Stimulated activated CD4-positive, alpha-beta T cell treated with anti-CD3 and anti-CD28 coated beads, Interleukin-1b, Interleukin-23, amount 100 ng/mL, for 4 hours (primary cell): ENCODE data around the gene TEAD1.
"Not testable (repeated sequence)": the region's sequence is repeated elsewhere in the genome, so short reads cannot be mapped to it uniquely, and the experiment has no call there.

Source experiments
- DNase-seq, 2 donors: peaks; one replicate each; pipeline ENCODE4 v3.0.0-alpha.2; 2020; ENCODE audit warnings: low read depth in 2 of 2

Gene TEAD1

DNA sequence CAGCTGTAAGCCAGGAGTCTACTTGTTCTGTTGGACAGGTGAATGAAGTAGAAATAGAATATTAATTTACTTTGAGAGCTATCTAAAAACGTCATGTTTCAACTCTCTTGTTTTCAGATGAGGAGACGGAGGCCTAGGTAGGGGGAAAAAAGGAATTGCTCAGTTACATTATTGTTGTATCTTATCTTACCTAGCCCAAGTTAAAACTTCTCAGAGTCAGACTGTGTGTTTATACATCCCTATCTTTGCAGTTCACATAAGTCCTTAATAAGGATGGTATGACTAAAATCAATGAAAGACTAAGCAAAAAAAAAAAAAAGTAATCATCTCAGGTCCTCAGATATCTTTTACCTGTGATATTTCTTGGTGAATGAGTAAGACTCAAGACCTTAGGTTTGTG is 62.8 kb downstream of the TEAD1 start:
- DNase-seq: no peak

DNA sequence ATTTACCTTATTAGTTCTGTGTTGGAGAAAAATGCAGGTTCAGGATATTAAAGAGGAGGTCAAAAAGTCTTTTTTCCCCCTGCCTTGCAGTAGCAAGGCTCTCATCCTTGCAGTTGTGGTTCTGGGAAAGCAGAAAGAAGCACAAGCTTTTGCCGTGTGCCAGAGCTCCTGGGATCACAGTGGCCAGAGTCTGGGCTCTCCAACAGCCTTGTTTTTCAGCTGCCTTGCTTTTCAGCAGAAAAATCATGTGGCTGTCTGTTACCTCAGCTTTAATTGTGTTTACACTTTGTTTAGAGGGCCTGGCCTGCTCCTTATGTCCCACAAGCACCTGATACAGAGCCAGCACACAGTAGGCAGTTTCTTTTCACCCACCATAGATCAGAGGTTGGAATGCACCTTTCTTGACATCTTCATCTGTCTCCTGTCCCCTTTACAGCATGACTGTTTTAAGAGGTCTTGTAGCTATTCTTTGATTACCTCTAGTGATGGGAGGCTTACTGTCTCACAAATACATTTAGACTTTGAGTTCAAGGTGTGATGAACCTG is 67.5 kb downstream of the TEAD1 start:
- DNase-seq: no peak

DNA sequence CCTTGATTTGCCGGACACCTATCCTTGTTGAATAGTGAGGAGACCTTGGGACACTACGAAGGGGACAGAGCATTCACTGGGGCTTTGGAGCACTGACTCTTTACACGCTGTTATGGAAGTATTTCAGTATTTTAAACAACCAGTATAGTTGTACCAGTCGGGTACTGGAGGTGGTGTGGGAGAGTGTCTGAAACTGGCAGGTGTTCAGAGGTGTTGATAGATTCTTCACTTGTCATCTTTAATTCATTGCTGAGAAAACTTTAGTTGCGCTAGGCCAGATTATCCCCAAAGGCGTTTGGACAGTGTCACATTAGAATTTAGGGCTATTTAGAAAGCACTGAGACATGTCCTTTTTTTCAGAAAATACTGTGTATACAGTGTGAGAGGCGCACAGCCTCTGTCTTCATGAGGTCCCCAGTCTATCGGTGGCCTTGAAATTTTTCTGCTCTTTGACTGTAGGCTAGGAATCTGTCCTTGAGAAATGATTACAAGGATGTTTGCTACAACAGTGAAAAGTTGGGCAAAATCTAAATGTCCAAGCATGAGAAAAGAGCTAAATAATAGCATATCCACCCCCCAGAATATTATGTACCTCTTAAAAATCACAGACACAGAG is 69.7 kb downstream of the TEAD1 start:
- DNase-seq: no peak

DNA sequence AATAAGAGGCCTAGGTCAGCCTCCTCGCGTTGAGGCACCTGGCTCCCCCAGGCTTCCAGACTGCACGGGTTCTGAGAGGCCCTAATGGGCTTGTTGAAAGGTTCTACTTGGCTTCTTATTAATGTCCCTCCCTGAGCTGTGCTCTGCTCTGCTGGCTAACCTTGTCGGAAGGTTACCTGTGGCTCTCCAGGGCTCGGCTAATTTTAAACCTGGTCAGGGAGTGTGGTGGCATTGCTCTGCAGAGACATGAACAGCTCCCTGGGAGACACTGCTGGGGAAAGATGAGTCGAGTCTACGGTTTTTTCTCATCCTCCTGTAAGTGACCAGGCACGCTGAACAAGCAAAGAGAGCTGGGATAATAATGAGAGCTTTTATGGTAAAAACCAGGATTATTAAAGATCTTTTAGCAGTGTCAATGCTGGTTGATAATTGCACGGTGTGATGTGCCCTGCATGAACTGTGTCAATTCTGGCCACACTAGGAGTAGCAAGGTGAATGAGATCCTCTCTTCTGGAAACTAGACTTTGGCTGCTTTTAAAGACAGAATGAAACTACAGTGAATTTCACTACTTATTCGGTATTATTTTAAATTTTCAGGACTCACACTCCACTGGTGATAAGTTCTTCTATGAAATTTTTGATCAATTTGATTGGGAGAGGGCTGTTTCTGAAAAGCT is 70.7 kb downstream of the TEAD1 start:
- DNase-seq: no peak

DNA sequence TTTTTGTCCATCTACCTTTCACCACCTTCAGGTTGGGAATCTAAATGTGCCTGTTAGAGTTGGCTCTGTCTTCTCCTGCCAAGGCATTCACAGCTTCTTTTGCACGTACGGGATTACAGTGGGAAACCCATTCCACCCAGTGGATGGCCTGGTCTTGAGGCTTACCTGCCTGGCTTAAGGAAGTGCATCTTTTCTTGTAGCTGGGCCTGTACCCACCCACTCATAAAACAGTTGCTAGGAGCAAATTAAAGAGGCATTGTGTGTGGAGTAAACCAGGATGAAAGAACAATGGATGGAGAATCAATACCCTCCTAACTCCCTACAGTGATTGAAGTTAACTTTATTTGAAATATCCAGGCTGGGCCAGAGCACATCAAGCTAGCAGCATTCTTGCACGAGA is 71.6 kb downstream of the TEAD1 start:
- no peak for DNase-seq

DNA sequence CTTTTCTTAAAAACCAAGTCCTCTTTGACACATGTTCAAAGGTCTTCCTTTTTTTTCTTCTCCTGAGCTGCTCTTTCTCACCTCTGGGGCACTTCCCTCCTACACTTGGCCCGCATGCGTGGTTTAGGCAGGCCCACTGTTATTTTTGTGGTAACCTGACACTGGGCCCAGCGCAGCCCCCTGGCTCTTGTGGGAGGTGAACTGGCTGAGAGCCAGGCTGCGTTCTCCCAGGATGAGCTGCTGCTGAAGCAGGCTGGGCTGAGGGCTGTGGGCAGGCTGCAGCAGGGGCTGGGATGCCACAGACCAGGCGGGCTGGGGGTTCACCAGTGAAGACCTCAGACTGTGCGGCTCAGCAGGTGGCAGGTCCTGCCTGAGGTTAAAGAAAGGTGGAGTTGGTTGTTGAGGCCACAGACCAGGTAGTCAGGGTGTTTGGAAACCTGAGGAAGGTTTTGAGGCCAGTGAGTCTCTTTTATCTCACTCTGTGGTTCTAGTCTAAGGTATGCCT is 72.4 kb downstream of the TEAD1 start:
- no peak for DNase-seq

DNA sequence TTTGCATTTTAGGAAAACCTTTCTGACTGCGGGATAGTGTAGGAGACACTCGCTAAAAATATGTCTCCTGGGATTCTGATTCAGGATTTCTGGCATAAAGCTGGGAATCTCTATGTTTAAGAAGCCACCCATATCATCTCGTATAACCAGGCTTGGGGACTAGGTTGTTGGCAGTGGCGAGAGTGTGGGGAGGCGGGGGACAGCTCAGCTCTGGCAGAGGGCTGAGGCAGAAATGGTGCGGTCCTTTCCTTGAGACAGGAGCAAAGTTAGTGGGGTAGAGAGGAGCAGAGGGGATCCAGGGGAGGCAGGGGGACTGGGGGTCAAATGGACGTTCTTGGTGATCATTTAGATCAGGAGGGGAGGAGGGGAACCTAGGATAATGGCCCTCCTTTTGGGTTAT is 74.3 kb downstream of the TEAD1 start:
- no peak for DNase-seq

DNA sequence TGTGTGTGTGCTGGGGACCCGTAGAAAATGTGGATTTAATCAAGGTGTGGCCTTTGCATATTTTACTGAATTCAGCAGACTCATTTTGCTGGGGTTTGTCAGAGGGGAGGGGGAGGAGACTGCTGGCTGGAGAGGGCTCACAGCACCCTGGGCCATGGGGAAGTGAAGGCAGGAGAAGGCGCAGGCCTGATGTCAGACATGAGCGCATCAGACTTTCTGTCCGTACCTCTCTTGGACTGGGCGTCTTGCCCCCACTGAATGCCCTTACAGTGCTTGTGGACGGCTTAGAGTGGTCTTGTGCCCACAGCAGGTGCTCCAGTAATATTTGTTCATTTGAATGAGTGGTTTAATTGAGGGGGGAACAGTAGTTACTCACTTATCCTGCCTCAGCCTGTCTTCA is 75.2 kb downstream of the TEAD1 start:
- DNase-seq: no peak

DNA sequence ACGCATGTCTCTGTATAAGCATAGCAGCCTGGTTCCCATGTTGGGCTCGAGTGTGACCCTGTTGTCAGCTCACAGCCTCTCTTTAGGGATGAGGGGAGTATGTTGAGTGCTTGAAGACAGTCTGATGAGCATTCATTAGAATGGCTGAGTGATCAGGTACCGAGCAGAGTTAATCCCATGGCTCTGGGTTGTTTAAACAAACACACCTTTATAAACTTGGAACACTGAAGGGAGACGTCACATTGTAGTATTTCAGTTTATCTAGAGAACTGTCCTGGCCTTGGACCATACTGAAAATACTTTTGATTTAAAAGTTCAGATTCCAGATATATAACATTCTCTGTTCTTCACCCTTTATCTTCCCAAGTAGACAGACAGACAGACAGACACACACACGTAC is 76.0 kb downstream of the TEAD1 start:
- no peak for DNase-seq

DNA sequence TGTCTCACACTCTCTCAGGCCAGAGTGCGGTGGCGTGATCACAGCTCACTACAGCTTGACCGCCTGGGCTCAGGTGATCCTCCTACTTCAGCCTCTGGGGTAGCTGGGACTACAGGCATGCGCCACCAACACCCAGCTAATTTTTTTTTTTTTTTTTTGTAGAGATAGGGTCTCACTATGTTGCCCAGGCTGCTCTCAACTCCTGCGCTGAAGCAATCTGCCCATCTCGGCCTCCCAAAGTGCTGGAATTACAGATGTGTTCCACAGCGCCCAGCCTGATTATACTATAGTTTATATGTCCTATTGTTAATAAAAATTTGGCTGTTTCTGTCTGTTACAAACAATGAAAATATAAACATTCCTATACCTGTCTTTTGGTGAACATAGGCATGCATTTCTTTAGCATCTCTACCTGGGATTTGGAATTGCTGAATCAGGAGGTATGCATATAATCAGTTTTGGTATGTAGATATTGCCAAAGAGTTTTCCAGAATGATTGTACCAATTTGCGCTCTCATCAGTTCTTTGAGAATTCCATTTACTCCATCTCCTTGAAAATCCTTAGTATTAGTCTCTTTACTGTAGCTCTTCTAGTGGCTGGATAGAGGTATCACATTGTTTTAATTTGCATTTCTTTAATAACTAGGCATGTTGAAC is 78.8 kb downstream of the TEAD1 start:
- no peak for DNase-seq

DNA sequence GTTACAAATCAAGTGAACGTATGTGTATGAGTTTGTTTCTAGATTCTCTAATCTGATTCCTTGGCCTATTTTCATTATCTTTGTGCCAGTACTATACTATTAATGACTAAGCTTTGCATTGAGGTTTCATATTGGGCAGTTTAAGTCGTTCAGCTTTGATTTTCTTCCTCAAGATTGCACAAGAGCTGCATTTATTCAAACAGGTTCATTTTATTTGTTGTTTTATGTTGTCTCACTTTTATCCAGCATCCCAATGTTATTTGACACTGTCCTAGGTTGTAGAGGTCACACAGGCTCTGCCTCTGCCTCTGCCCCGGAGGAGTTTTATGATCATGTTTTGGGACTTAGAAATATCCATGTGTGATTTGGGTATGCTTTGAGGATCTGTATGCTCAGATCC is 79.8 kb downstream of the TEAD1 start:
- no peak for DNase-seq

DNA sequence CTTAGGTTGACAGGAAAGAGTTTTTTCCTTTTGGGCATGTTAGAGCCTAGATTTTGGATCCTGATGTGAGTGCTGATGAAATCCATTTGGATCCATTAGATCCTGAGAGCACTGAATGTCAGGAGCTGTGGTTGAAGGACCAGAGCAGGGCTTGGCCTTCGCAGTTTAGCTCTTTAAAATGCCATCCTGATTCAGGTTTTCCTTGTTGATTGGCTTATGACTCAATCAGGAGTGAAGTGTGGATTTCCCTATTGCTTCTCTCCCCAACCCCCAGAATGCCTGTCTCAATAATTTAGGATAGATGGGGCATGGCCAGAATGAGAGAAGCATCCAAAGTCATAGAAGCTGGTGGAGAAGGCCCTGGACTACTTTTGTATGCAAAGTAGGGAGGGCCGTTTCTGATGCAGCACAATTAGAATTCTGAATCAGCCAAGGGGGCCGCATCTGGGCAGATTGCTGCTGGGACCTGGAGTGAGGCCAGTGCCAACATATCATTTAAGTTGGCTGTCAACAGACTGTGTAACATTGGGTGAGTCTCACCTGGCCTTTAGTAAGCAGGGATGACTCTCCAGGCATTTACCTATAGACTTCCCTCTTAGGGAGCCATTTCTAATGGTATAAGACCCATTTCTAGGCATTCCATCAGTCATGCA is 80.5 kb downstream of the TEAD1 start:
- no peak for DNase-seq

DNA sequence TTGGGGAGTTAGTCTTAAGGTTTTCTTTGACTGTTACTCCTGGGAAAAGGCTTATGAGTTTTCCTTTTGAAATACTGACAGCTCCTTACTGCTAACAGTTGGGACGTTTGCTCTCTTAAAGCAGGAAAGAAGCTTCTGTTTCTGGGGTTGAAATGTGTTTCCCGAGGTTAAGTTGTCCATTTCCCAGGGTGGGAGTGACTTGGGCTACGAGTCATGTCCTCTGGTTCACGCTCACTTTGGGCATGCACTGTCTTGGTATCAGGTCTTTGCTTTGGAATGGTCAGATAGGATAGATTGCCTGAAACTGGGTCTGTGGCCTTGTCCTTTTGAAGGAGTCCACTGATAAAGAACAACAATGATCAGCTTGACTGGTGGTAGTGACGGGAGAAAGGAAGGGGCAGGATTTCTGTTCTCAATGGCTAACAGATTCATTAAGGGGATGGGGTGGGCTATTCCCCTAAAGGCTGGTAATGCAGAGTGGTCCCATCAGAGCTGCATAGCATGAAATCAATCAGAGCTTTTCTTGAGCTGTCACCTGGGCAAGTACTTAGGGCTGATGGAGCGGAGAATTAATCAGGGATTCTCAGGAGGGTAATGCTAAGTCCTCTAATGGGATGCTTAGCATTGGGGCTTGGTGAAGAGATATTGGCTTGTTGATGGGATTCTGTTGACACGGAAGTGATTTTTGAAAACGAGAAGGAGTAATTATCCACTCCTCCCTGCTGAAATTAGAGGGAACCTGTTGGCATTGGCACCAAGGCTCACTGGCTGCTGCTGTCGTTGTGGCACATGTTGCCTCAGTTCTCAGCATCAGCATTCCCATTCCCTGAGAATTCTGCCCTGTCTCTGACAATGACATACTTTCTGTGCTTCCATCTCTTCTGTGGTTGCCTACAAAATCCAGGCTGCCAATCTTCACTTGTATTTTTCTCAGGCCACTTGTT is 81.6 kb downstream of the TEAD1 start:
- no peak for DNase-seq

DNA sequence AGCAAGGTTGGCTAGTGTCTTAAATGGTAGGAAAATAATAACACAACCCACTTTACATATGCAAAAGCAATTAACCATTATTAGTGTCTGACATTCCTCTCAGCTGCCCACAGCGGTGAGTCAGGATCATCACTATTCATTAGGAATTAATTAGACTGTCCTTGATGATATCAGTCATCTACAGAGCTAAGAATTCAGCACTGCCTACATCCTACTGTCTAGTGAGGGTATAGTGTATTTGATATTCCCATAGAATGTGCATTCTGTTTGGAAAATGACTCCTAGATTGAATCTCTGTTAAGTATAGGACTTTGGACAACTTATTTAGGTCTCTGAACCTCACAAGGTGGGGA is 82.2 kb downstream of the TEAD1 start:
- no peak for DNase-seq

DNA sequence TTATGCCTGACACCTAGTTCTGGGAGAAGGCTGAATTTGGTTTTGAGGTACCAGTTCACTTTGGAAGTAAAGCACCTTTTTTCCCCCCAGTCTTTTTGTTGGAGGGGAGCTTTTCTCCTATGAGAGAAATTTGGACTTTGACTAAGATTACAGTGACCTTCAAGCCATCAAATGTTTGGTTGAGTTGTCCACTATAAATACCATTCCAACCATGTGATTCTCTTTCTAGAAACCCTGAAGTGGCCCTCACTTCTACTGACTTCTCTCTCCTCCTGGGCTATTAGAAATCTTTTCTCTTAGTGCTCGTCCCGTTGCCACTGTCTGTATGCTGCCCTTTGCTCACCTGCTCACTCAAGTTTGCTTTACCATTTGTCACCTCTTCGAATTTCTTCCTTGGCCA is 82.6 kb downstream of the TEAD1 start:
- no peak for DNase-seq

DNA sequence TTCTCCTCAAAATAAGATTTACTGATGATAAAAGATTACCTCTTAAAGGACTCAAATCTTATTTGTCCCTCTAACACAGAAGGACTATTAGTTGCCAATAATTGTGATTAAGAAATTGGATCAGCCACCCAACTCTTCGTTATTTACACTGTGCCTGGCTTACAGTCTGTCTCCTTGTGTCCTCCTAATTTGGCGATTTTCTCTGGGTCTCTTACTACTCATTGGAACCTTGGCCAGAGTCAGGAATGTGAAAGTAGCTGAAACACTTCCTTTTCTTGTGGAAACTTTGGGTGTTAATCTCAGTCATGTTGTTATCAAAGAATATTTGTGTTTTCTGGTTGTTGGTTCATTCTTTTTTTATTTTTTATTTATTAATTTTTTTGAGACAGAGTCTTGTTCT is 83.2 kb downstream of the TEAD1 start:
- DNase-seq: no peak

DNA sequence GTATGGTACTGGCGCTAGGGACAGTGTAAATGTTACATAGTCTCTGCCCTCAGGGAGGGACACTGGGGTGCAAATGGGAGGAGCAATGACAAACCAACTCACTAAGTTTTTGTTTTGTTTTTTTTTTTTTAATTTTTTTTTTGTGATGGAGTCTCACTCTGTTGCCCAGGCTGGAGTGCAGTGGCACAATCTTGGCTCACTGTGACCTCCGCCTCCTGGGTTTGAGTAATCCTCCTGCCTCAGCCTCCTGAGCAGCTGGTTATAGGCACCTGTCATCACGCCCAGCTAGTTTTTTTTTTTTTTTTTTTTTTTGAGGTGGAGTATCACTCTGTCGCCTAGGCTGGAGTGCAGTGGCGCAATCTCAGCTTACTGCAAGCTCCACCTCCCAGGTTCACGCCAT is 83.9 kb downstream of the TEAD1 start:
- not testable (repeated sequence) for DNase-seq

DNA sequence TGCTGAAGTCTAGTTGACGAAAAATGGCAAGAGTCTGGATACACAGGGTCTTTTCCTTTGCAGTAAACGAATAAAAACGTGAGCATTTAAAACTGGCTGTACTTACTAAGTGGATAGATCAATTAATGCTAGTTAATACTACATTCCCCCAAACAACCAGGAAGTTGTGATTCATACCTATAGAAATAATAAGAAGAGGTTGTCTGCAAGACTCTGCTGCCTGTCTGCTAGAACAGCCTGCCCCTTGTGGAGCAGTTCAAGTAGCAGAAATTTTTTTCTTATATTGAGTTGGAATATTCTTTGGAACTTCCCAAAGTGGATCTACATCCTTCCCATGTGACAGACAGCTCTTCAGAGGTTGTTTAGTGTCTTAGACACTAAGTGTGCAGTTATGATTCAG is 86.8 kb downstream of the TEAD1 start:
- DNase-seq: no peak

DNA sequence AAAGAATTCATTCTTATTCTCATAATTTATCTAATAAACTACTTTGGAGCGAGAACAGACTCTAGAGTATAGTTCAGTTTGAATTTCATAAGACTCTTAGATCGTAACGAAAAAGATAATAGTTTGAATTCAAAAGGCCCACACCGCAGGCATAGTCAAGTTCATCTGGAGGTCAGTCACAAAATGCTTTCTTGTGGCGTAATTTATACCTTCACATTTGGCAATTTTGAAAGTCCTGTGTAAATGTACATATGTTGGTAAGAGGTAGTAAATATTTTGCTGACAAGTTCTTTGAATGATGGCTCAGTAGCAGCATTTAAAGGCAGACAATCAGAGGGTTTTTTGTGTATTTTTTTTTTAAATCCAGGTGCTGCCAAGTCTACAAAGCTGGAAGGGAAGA is 88.1 kb downstream of the TEAD1 start:
- no peak for DNase-seq

DNA sequence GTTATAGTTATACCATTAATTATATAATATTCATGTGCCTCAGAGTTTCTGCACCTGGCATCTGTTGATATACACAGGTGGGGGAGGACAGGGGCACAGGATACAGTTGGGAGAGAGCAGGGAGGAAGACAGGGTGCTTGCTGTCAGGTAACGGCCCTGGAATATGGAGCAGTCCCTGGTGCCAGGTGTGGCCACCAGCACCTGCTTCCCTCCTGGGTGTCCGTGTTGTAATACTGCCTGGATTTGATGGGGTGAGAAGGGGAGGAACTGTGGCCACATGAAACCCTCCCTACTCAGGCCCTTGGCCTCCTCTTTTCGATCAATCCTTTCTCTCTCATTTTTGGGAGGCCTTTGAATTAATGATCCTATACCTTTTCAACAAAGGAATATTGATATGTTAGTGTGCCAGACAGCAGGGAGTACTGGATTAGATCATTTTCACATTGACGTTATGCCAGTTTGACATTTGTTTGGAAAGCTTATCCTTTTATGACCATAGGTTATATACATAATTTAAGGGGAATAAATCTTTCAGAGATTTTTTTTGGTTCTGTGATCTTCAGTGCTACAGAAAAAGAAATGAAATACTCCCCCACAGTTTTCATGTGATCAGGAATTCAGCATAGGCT is 88.6 kb downstream of the TEAD1 start:
- no peak for DNase-seq
